ENCODE results near the gene PLCB4.

- TF ChIP-seq CTCF (IDR thresholded peaks at IDR 0.05) (no peak), EZH2 (IDR thresholded peaks at IDR 0.05) (no peak)
Observed at GRCh38 chr20:9403448-9403847, 334.6 kb downstream of the PLCB4 start.
